ENCODE data around the gene ENC1. TPM values are rescaled to one million over a fixed set of nuclear protein-coding genes. Genes with fewer than 3 reads are reported as not detected.

The ENC1 gene
- total RNA-seq, 1 donor from 2014 or later = 363 TPM

- no peaks in the 10 kb centered on the region for H3K36me3 Mint-ChIP-seq (ENCODE audit: low read depth, unreplicated experiment)
- Histone ChIP-seq H3K9me3 (ENCODE audit: insufficient read depth, low read depth, low read length) (no peaks in the 10 kb centered on the region), H3K79me2 (ENCODE audit: insufficient read depth, low read length) (no peaks in the 10 kb centered on the region), H3K9ac (ENCODE audit: low read length) (no peak overlapping the region), H4K20me1 (ENCODE audit: insufficient read depth, low read length) (no peaks in the 10 kb centered on the region), H3K4me2 (ENCODE audit: low read length) (no peak overlapping the region), H3K4me1 (ENCODE audit: insufficient read depth, low read length) (peaks cover 5% of the 10 kb centered on the region), H3K27ac (ENCODE audit: low read depth, low read length) (no peak overlapping the region), H3K4me3 (ENCODE audit: insufficient read depth, low read depth, low read length) (no peak overlapping the region), H2AFZ (ENCODE audit: low read depth, low read length) (no peak overlapping the region), H3K36me3 (ENCODE audit: insufficient read depth, low read length) (no peaks in the 10 kb centered on the region), H3K27me3 (ENCODE audit: insufficient read depth, low read length) (no peaks in the 10 kb centered on the region)
- no peak overlapping the region for H3K27ac Mint-ChIP-seq (ENCODE audit: unreplicated experiment)
- TF ChIP-seq CTCF (IDR thresholded peaks at IDR 0.05; ENCODE audit: insufficient read depth, low read depth, low read length) (no peak), EZH2 (IDR thresholded peaks at IDR 0.05; ENCODE audit: insufficient read depth, low read length) (no peak)
- no peak overlapping the region for H3K4me3 Mint-ChIP-seq (ENCODE audit: unreplicated experiment)
- H3K27me3 Mint-ChIP-seq (ENCODE audit: low read depth, unreplicated experiment) = no peaks in the 10 kb centered on the region
- FAIRE-seq (no peak), DNase-seq (ENCODE audit: low read depth) (no peak)
- peaks cover 6% of the 10 kb centered on the region for H3K9me3 Mint-ChIP-seq (ENCODE audit: unreplicated experiment)
- H3K4me1 Mint-ChIP-seq (ENCODE audit: low read depth, unreplicated experiment) = peaks cover 7% of the 10 kb centered on the region
Measured at GRCh38 chr5:74603376-74603775, 37.2 kb downstream of the ENC1 start.

- Mint-ChIP-seq H3K9me3 (ENCODE audit: unreplicated experiment) (peaks cover 6% of the 10 kb centered on the region), H3K4me3 (ENCODE audit: unreplicated experiment) (no peak overlapping the region), H3K27ac (ENCODE audit: unreplicated experiment) (no peak overlapping the region), H3K36me3 (ENCODE audit: low read depth, unreplicated experiment) (no peaks in the 10 kb centered on the region), H3K4me1 (ENCODE audit: low read depth, unreplicated experiment) (peaks cover 30% of the 10 kb centered on the region), H3K27me3 (ENCODE audit: low read depth, unreplicated experiment) (no peaks in the 10 kb centered on the region)
- TF ChIP-seq CTCF (IDR thresholded peaks at IDR 0.05; ENCODE audit: insufficient read depth, low read depth, low read length) (no peak), EZH2 (IDR thresholded peaks at IDR 0.05; ENCODE audit: insufficient read depth, low read length) (no peak)
- Histone ChIP-seq H3K4me3 (ENCODE audit: insufficient read depth, low read depth, low read length) (no peak overlapping the region), H3K27ac (ENCODE audit: low read depth, low read length) (no peak overlapping the region), H3K9ac (ENCODE audit: low read length) (no peak overlapping the region), H2AFZ (ENCODE audit: low read depth, low read length) (no peak overlapping the region), H4K20me1 (ENCODE audit: insufficient read depth, low read length) (no peaks in the 10 kb centered on the region), H3K9me3 (ENCODE audit: insufficient read depth, low read depth, low read length) (no peaks in the 10 kb centered on the region), H3K4me1 (ENCODE audit: insufficient read depth, low read length) (peaks cover 36% of the 10 kb centered on the region), H3K4me2 (ENCODE audit: low read length) (no peak overlapping the region), H3K36me3 (ENCODE audit: insufficient read depth, low read length) (no peaks in the 10 kb centered on the region), H3K79me2 (ENCODE audit: insufficient read depth, low read length) (no peaks in the 10 kb centered on the region), H3K27me3 (ENCODE audit: insufficient read depth, low read length) (no peaks in the 10 kb centered on the region)
- FAIRE-seq = no peak
- no peak for DNase-seq (ENCODE audit: low read depth)
Measured at GRCh38 chr5:74599148-74599547, 41.4 kb downstream of the ENC1 start.

GRCh38 chr5:74598731-74599130, 41.8 kb downstream of the ENC1 start:
- H3K4me2 ChIP-seq (ENCODE audit: low read length) = no peak overlapping the region
- DNase-seq (ENCODE audit: low read depth) = peak; percentile 83
- Mint-ChIP-seq H3K9me3 (ENCODE audit: unreplicated experiment) (peaks cover 6% of the 10 kb centered on the region), H3K27me3 (ENCODE audit: low read depth, unreplicated experiment) (no peaks in the 10 kb centered on the region), H3K36me3 (ENCODE audit: low read depth, unreplicated experiment) (no peaks in the 10 kb centered on the region), H3K4me1 (ENCODE audit: low read depth, unreplicated experiment) (peaks cover 32% of the 10 kb centered on the region), H3K27ac (ENCODE audit: unreplicated experiment) (no peak overlapping the region), H3K4me3 (ENCODE audit: unreplicated experiment) (no peak overlapping the region)
- TF ChIP-seq CTCF (IDR thresholded peaks at IDR 0.05; ENCODE audit: insufficient read depth, low read depth, low read length) (no peak), EZH2 (IDR thresholded peaks at IDR 0.05; ENCODE audit: insufficient read depth, low read length) (no peak)
- no peaks in the 10 kb centered on the region for H4K20me1 ChIP-seq (ENCODE audit: insufficient read depth, low read length)
- peaks cover 38% of the 10 kb centered on the region for H3K4me1 ChIP-seq (ENCODE audit: insufficient read depth, low read length)
- H3K36me3 ChIP-seq (ENCODE audit: insufficient read depth, low read length) = no peaks in the 10 kb centered on the region
- H3K27me3 ChIP-seq (ENCODE audit: insufficient read depth, low read length) = no peaks in the 10 kb centered on the region
- H2AFZ ChIP-seq (ENCODE audit: low read depth, low read length) = no peak overlapping the region
- FAIRE-seq = no peak
- H3K9ac ChIP-seq (ENCODE audit: low read length) = no peak overlapping the region
- H3K27ac ChIP-seq (ENCODE audit: low read depth, low read length) = no peak overlapping the region
- H3K9me3 ChIP-seq (ENCODE audit: insufficient read depth, low read depth, low read length) = no peaks in the 10 kb centered on the region
- H3K79me2 ChIP-seq (ENCODE audit: insufficient read depth, low read length) = no peaks in the 10 kb centered on the region
- H3K4me3 ChIP-seq (ENCODE audit: insufficient read depth, low read depth, low read length) = no peak overlapping the region
